Ovary (tissue), 3 donors: ENCODE data around the gene ACSL6.

Experiments used
- POLR2A ChIP-seq: fragments of 450-650 bp; IDR thresholded peaks from one replicate; pipeline ENCODE4 v1.6.1; 2017; ENCODE audit warnings: antibody characterized with exemption, mild to moderate bottlenecking, moderate library complexity
- TF ChIP-seq, protein P1 (sequence below), 3 donors: fragments of 450-650 bp in 2 of 3; fragments of 200-600 bp in 1 of 3; IDR thresholded peaks; one replicate each; pipeline versions ENCODE4 v1.5.1 to v1.8.0; 2016 to 2022; ENCODE audit warnings: antibody characterized with exemption in 3 of 3, mild to moderate bottlenecking in 1 of 3
- donor health status: DM: no; HTN: no; CAD: no.

DNA sequence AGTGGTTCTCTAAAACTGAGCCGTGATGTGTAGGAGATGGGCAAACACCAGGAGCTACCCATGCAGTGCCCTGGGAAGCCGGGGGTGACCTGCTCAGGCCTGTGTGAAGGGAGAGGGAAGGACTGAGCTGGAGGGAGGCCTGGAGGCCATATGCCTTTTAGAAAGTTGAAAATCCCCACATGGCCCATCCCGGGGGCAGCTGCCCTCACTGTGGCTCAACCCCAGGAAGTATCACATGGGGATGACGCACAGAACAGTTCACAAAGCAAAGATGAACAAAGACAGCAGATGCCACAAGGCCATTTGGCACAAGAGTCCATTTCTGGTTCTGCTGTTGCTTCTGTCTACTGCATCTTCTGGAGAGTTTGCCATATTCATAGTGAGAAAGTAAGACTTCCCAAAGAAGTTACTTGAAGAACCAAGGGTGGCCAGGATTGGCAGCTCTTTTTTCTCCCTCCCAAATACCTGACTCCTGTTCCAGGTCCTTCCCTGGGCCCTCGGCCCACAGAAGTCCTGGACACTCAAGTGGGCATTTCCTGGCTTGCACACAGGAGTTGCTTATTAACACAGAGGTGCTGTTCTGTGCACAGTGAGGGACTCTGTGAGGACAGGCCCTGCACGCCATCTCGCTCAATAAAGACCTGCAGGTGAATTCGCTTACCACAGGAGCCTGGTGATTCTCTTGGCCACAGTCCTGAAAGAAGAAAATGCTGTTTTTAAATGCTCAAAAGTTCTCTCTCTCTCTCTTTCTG is 25.1 kb downstream of the ACSL6 start:
- TF ChIP-seq, protein P1, sequence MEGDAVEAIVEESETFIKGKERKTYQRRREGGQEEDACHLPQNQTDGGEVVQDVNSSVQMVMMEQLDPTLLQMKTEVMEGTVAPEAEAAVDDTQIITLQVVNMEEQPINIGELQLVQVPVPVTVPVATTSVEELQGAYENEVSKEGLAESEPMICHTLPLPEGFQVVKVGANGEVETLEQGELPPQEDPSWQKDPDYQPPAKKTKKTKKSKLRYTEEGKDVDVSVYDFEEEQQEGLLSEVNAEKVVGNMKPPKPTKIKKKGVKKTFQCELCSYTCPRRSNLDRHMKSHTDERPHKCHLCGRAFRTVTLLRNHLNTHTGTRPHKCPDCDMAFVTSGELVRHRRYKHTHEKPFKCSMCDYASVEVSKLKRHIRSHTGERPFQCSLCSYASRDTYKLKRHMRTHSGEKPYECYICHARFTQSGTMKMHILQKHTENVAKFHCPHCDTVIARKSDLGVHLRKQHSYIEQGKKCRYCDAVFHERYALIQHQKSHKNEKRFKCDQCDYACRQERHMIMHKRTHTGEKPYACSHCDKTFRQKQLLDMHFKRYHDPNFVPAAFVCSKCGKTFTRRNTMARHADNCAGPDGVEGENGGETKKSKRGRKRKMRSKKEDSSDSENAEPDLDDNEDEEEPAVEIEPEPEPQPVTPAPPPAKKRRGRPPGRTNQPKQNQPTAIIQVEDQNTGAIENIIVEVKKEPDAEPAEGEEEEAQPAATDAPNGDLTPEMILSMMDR (IDR thresholded peaks at IDR 0.05), result no peak
- no peak for TF ChIP-seq POLR2A
